ENCODE measurements around the gene GHRHR. TPM values are rescaled to one million over a fixed set of nuclear protein-coding genes. Genes with fewer than 3 reads are reported as not detected.

The GHRHR gene
- total and polyA plus RNA-seq, 2 donors (not counting 1 experiment from before 2014, with no cell fraction given) = not detected

- intact Hi-C loops (cut with micrococcal nuclease) = no loop called here
- Histone ChIP-seq H3K4me2 (replicated peaks; ENCODE audit: low read depth, low read length, poor library complexity, severe bottlenecking) (no peak overlapping the region), H3K9ac (ENCODE audit: low read length) (no peak overlapping the region), H3K27me3 (replicated peaks in 1 of 4; ENCODE audit: control extremely low read depth in 1 of 4, control insufficient read depth in 3 of 4, insufficient read depth in 4 of 4, low read length in 3 of 4) (no peaks in the 10 kb centered on the region), H3K79me2 (ENCODE audit: control insufficient read depth, insufficient read depth, low read length) (no peaks in the 10 kb centered on the region), H4K20me1 (ENCODE audit: control insufficient read depth, insufficient read depth, low read length, poor library complexity, severe bottlenecking) (no peaks in the 10 kb centered on the region), H3K9me3 (ENCODE audit: control extremely low read depth in 1 of 3, control insufficient read depth in 2 of 3, insufficient read depth in 1 of 3, low read length in 2 of 3) (no peaks in the 10 kb centered on the region), H3K4me1 (ENCODE audit: control insufficient read depth in 2 of 2, insufficient read depth in 2 of 2, low read length in 2 of 2) (no peaks in the 10 kb centered on the region), H3K36me3 (replicated peaks in 1 of 2; ENCODE audit: control extremely low read depth in 1 of 2, control insufficient read depth in 1 of 2, extremely low read depth in 1 of 2, insufficient read depth in 2 of 2, low read length in 1 of 2) (no peaks in the 10 kb centered on the region), H2AFZ (ENCODE audit: insufficient read depth, low read depth, low read length, poor library complexity, severe bottlenecking) (no peak overlapping the region), H3K27ac (ENCODE audit: low read length in 2 of 2) (no peak overlapping the region), H3K4me3 (ENCODE audit: control extremely low read depth in 1 of 5, extremely low read depth in 1 of 5, insufficient read depth in 1 of 5, low read depth in 2 of 5, low read length in 4 of 5) (no peak overlapping the region)
- no peak for TF ChIP-seq CTCF (IDR thresholded peaks at IDR 0.05)
- no peak for TF ChIP-seq EZH2 (IDR thresholded peaks at IDR 0.05; ENCODE audit: borderline replicate concordance, insufficient read depth, low read depth, low read length, poor library complexity, severe bottlenecking)
- H3K4me1 Mint-ChIP-seq = no peaks in the 10 kb centered on the region
- H3K27me3 Mint-ChIP-seq = no peaks in the 10 kb centered on the region
- ATAC-seq (ENCODE audit: low read depth) (no peak), DNase-seq (no peak)
- no peaks in the 10 kb centered on the region for H3K9me3 Mint-ChIP-seq (ENCODE audit: insufficient read depth)
- WGBS (ENCODE audit: insufficient coverage) = 100% methylated on average over 1 of the region's 4 CpGs
- no peak overlapping the region for H3K27ac Mint-ChIP-seq
- CTCF ChIA-PET = interaction anchor here (0.7 to 1.2 kb wide), 2 partner anchors 22 to 66 kb away, joined by 3 to 4 read pairs; no protein-coding TSS in a partner anchor
- H3K4me3 Mint-ChIP-seq = no peak overlapping the region
- POLR2A ChIA-PET = no interaction called here
Observed at GRCh38 chr7:30917216-30917893, 46.4 kb upstream of the GHRHR start.

GRCh38 chr7:30918676-30919075 is 45.1 kb upstream of the GHRHR start:
- TF ChIP-seq CTCF (IDR thresholded peaks at IDR 0.05) = no peak
- TF ChIP-seq EZH2 (IDR thresholded peaks at IDR 0.05; ENCODE audit: borderline replicate concordance, insufficient read depth, low read depth, low read length, poor library complexity, severe bottlenecking) = no peak
- no peaks in the 10 kb centered on the region for H3K9me3 ChIP-seq (ENCODE audit: control extremely low read depth in 1 of 3, control insufficient read depth in 2 of 3, insufficient read depth in 1 of 3, low read length in 2 of 3)
- intact Hi-C loops (cut with micrococcal nuclease) = no loop called here
- H3K4me2 ChIP-seq (replicated peaks; ENCODE audit: low read depth, low read length, poor library complexity, severe bottlenecking) = no peak overlapping the region
- no peaks in the 10 kb centered on the region for H4K20me1 ChIP-seq (ENCODE audit: control insufficient read depth, insufficient read depth, low read length, poor library complexity, severe bottlenecking)
- no peaks in the 10 kb centered on the region for H3K27me3 ChIP-seq (replicated peaks in 1 of 4; ENCODE audit: control extremely low read depth in 1 of 4, control insufficient read depth in 3 of 4, insufficient read depth in 4 of 4, low read length in 3 of 4)
- DNase-seq = no peak
- H3K4me3 Mint-ChIP-seq = no peak overlapping the region
- no peaks in the 10 kb centered on the region for H3K9me3 Mint-ChIP-seq (ENCODE audit: insufficient read depth)
- H3K36me3 ChIP-seq (replicated peaks in 1 of 2; ENCODE audit: control extremely low read depth in 1 of 2, control insufficient read depth in 1 of 2, extremely low read depth in 1 of 2, insufficient read depth in 2 of 2, low read length in 1 of 2) = no peaks in the 10 kb centered on the region
- ChIA-PET POLR2A (no interaction called here), CTCF (interaction anchor here (0.7 kb wide), 1 partner anchor 65 kb away, joined by 3 read pairs; no protein-coding TSS in a partner anchor)
- H3K4me1 Mint-ChIP-seq = no peaks in the 10 kb centered on the region
- no peak overlapping the region for H3K27ac ChIP-seq (ENCODE audit: low read length in 2 of 2)
- WGBS (ENCODE audit: insufficient coverage) = 100% methylated on average over 4 of the region's 4 CpGs
- no peaks in the 10 kb centered on the region for H3K4me1 ChIP-seq (ENCODE audit: control insufficient read depth in 2 of 2, insufficient read depth in 2 of 2, low read length in 2 of 2)
- no peak for ATAC-seq (ENCODE audit: low read depth)
- no peak overlapping the region for H2AFZ ChIP-seq (ENCODE audit: insufficient read depth, low read depth, low read length, poor library complexity, severe bottlenecking)
- no peak overlapping the region for H3K4me3 ChIP-seq (ENCODE audit: control extremely low read depth in 1 of 5, extremely low read depth in 1 of 5, insufficient read depth in 1 of 5, low read depth in 2 of 5, low read length in 4 of 5)
- no peak overlapping the region for H3K27ac Mint-ChIP-seq
- no peaks in the 10 kb centered on the region for H3K27me3 Mint-ChIP-seq
- H3K9ac ChIP-seq (ENCODE audit: low read length) = no peak overlapping the region
- no peaks in the 10 kb centered on the region for H3K79me2 ChIP-seq (ENCODE audit: control insufficient read depth, insufficient read depth, low read length)

Data from B cell (primary cell).